HEK293T (cell line): Measurements from ENCODE around the gene SLC25A43.

Source experiments
- CTCF ChIA-PET: fragments of 350-600 bp; formaldehyde crosslinking; extraction: SDS; loops from one replicate; lab custom pipeline; 2021; ENCODE audit warnings: antibody characterized with exemption, inconsistent platforms; lab: Yijun Ruan, JAX
- POLR2A ChIA-PET: fragments of 350-600 bp; formaldehyde crosslinking; extraction: SDS; loops from one replicate; lab custom pipeline; 2020; ENCODE audit warnings: antibody characterized with exemption, inconsistent platforms; lab: Yijun Ruan, JAX
- DNase-seq: peaks from one replicate; pipeline ENCODE4 v3.0.0; 2012; ENCODE audit warnings: mixed read lengths; ENCODE audit errors: extremely low spot score
- FOXK2 ChIP-seq: fragments of 450-650 bp; IDR thresholded peaks from 2 replicates; pipeline ENCODE4 v1.6.1; 2016; ENCODE audit warnings: mild to moderate bottlenecking
- HDGF ChIP-seq: fragments of 450-650 bp; IDR thresholded peaks from 2 replicates; pipeline ENCODE4 v1.6.1; 2017; ENCODE audit warnings: antibody characterized with exemption, borderline replicate concordance
- L3MBTL2 ChIP-seq: fragments of 450-650 bp; conservative IDR thresholded peaks from 2 replicates; pipeline ENCODE4 v1.6.1; 2016; ENCODE audit warnings: mild to moderate bottlenecking
- SUZ12 ChIP-seq: fragments of 450-650 bp; IDR thresholded peaks from 2 replicates; pipeline ENCODE4 v1.6.1; 2016; ENCODE audit warnings: mild to moderate bottlenecking

The SLC25A43 gene

GRCh38 chrX:119503484-119503861 lies 104.3 kb downstream of the SLC25A43 start:
- TF ChIP-seq HDGF = no peak
- no peak for TF ChIP-seq L3MBTL2
- no peak for TF ChIP-seq SUZ12
- no peak for TF ChIP-seq FOXK2
- no peak for DNase-seq
- ChIA-PET CTCF (interaction anchor here (1.0 to 1.4 kb wide), 2 partner anchors 9 to 34 kb away, joined by 3 to 4 read pairs; no protein-coding TSS in a partner anchor), POLR2A (no interaction called here)
